Panc1 (cell line): ENCODE results near the gene CIITA. TPM values are rescaled to one million over a fixed set of nuclear protein-coding genes. Genes with fewer than 3 reads are reported as not detected.
"Not testable (repeated sequence)": the region's sequence is repeated elsewhere in the genome, so short reads cannot be mapped to it uniquely, and the experiment has no call there.

Experiments used
- ATAC-seq: fragments of 200-7000 bp; cut with Tn5 transposase; 2 replicates; pipeline ENCODE4 v1.9.1; 2020; ENCODE audit warnings: mild to moderate bottlenecking, moderate library complexity
- BruUV-seq: library from RNA; stranded (reverse); fragments of 400-500 nt; replicated peaks from 2 replicates; lab custom pipeline; 2021; lab: Mats Ljungman, UMichigan
- CTCF ChIA-PET: fragments of 300-600 bp; sonication (Branson Sonifier 250); formaldehyde crosslinking; loops from one replicate; lab custom pipeline; 2022; ENCODE audit warnings: antibody characterized with exemption; lab: Charles Lee
- POLR2A ChIA-PET: fragments of 300-600 bp; sonication (Branson Sonifier 250); formaldehyde crosslinking; loops from one replicate; lab custom pipeline; 2022; ENCODE audit warnings: antibody characterized with exemption; lab: Charles Lee
- DNase-seq: peaks from one replicate; pipeline ENCODE4 v3.0.0-alpha.2; 2010; ENCODE audit warnings: low read depth, low spot score
- H3K27ac ChIP-seq: 2 replicates; pipeline ENCODE4 v1.5.1; 2011; ENCODE audit warnings: mild to moderate bottlenecking, low read length, inconsistent platforms
- H3K27me3 ChIP-seq: fragments of 200-500 bp; sonication (Bioruptor generic); 2 replicates; pipeline ENCODE4 v1.6.0; 2014; ENCODE audit warnings: low read length, inconsistent platforms; ENCODE audit not compliant: control insufficient read depth, insufficient read depth
- H3K36me3 ChIP-seq: fragments of 200-500 bp; sonication (Bioruptor generic); 2 replicates; pipeline ENCODE4 v1.5.1; 2014; ENCODE audit warnings: inconsistent platforms, mild to moderate bottlenecking, low read length, moderate library complexity; ENCODE audit not compliant: control insufficient read depth, insufficient read depth
- H3K4me1 ChIP-seq: 2 replicates; pipeline ENCODE4 v1.5.1; 2011; ENCODE audit warnings: inconsistent platforms, mild to moderate bottlenecking, low read length, moderate library complexity; ENCODE audit not compliant: control insufficient read depth, insufficient read depth
- H3K4me3 ChIP-seq, 2 experiments: 2 replicates each; pipeline ENCODE4 v1.5.1; 2011 to 2012; ENCODE audit warnings: low read depth in 2 of 2, low read length in 2 of 2, mild to moderate bottlenecking in 2 of 2, inconsistent platforms in 1 of 2, moderate library complexity in 1 of 2
- H3K9me3 ChIP-seq: fragments of 200-500 bp; sonication (Bioruptor generic); 2 replicates; pipeline ENCODE4 v1.5.1; 2014; ENCODE audit warnings: low read depth, mild to moderate bottlenecking, inconsistent platforms, low read length, moderate library complexity; ENCODE audit not compliant: control insufficient read depth, insufficient read depth
- SIN3A ChIP-seq: IDR thresholded peaks from 2 replicates; pipeline ENCODE4 v1.6.1; 2012; ENCODE audit warnings: low read depth, mild to moderate bottlenecking, low read length, moderate library complexity, borderline replicate concordance; ENCODE audit not compliant: insufficient read depth
- TCF7L2 ChIP-seq: IDR thresholded peaks from 2 replicates; pipeline ENCODE4 v1.6.1; 2011; ENCODE audit warnings: mild to moderate bottlenecking, low read depth, low read length, inconsistent platforms
- in situ Hi-C: cut with HindIII; loops from 2 replicates; pipeline ENCODE4 v1.10.0; 2016; ENCODE audit warnings: low sequenced_read_pairs, low pct_unique_long_range_greater_than_20kb
- intact Hi-C: fragments of 100-400 bp; cut with micrococcal nuclease; formaldehyde crosslinking; loops from one replicate; pipeline ENCODE4 v1.10.0; 2022; ENCODE audit not compliant: unreplicated experiment
- total RNA-seq: library from RNA; stranded (reverse); gene quantifications from one replicate; pipeline ENCODE4 v1.2.1, GENCODE V29; 2021; ENCODE audit not compliant: unreplicated experiment
- TF ChIP-seq, protein P1 (sequence below), 2 experiments: IDR thresholded peaks; 2 replicates each; pipeline ENCODE4 v1.6.1; 2011 to 2012; ENCODE audit warnings: low read depth in 2 of 2, control low read depth in 1 of 2, low read length in 1 of 2, mild to moderate bottlenecking in 1 of 2, moderate library complexity in 1 of 2; ENCODE audit not compliant: insufficient read depth in 1 of 2

The CIITA gene
- total RNA-seq, 1 experiment from 2014 or later = 0.41 TPM

DNA sequence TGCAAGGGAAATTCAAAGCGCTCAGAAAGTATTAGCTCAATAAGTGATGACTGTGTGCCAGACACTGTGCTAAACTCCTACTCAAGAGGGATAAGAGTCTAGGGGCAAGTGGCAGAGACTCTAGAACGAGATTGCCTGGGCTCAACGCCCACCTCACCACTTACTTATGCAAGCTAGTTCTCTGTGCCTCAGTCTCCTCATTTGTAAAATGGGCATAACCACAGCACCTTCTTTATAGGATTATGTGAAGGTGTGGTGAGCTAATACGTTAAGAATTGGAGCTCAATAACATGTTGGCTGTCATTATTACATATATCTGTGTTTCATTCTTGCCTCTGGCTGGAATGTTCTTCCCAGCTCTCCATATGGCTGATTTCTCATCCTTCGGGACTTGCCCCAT lies 49.9 kb downstream of the CIITA start:
- H3K27me3 ChIP-seq = no peaks in the 10 kb centered on the region
- DNase-seq (no peak), ATAC-seq (no peak)
- in situ Hi-C loops = no loop called here
- intact Hi-C loops = no loop called here
- H3K9me3 ChIP-seq = no peaks in the 10 kb centered on the region
- H3K4me1 ChIP-seq = no peaks in the 10 kb centered on the region
- no peak overlapping the region for H3K27ac ChIP-seq
- no TSS peak for BruUV-seq
- H3K36me3 ChIP-seq = no peaks in the 10 kb centered on the region
- POLR2A ChIA-PET = interaction anchor here (0.5 kb wide), 1 partner anchor 324 kb away, joined by 3 read pairs; no protein-coding TSS in a partner anchor
- CTCF ChIA-PET = interaction anchor here (0.6 kb wide), 1 partner anchor 69 kb away, joined by 3 read pairs; no protein-coding TSS in a partner anchor
- TF ChIP-seq, protein P1, sequence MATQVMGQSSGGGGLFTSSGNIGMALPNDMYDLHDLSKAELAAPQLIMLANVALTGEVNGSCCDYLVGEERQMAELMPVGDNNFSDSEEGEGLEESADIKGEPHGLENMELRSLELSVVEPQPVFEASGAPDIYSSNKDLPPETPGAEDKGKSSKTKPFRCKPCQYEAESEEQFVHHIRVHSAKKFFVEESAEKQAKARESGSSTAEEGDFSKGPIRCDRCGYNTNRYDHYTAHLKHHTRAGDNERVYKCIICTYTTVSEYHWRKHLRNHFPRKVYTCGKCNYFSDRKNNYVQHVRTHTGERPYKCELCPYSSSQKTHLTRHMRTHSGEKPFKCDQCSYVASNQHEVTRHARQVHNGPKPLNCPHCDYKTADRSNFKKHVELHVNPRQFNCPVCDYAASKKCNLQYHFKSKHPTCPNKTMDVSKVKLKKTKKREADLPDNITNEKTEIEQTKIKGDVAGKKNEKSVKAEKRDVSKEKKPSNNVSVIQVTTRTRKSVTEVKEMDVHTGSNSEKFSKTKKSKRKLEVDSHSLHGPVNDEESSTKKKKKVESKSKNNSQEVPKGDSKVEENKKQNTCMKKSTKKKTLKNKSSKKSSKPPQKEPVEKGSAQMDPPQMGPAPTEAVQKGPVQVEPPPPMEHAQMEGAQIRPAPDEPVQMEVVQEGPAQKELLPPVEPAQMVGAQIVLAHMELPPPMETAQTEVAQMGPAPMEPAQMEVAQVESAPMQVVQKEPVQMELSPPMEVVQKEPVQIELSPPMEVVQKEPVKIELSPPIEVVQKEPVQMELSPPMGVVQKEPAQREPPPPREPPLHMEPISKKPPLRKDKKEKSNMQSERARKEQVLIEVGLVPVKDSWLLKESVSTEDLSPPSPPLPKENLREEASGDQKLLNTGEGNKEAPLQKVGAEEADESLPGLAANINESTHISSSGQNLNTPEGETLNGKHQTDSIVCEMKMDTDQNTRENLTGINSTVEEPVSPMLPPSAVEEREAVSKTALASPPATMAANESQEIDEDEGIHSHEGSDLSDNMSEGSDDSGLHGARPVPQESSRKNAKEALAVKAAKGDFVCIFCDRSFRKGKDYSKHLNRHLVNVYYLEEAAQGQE (IDR thresholded peaks at IDR 0.05; ENCODE audit: insufficient read depth in 1 of 2, low read depth in 2 of 2, low read length in 1 of 2) = no peak
- no peak overlapping the region for H3K4me3 ChIP-seq

GRCh38 chr16:10927497-10928112 lies 50.6 kb downstream of the CIITA start:
- ATAC-seq (no peak), DNase-seq (no peak)
- TF ChIP-seq SIN3A = no peak
- no peak for TF ChIP-seq TCF7L2
- CTCF ChIA-PET = interaction anchor here (0.6 kb wide), 1 partner anchor 148 kb away, joined by 6 read pairs; no protein-coding TSS in a partner anchor
- intact Hi-C loops (no loop called here), in situ Hi-C loops (no loop called here)
- H3K36me3 ChIP-seq = no peaks in the 10 kb centered on the region
- H3K9me3 ChIP-seq = no peaks in the 10 kb centered on the region
- no TSS peak for BruUV-seq
- no peak overlapping the region for H3K4me3 ChIP-seq
- no peaks in the 10 kb centered on the region for H3K27me3 ChIP-seq
- POLR2A ChIA-PET = no interaction called here
- no peaks in the 10 kb centered on the region for H3K4me1 ChIP-seq
- no peak overlapping the region for H3K27ac ChIP-seq

GRCh38 chr16:10929097-10929496 lies 52.1 kb downstream of the CIITA start:
- BruUV-seq, POLR2A ChIA-PET, H3K27ac ChIP-seq, in situ Hi-C loops, CTCF ChIA-PET, intact Hi-C loops, DNase-seq, H3K4me1 ChIP-seq, ATAC-seq, H3K27me3 ChIP-seq, H3K9me3 ChIP-seq, H3K4me3 ChIP-seq, H3K36me3 ChIP-seq: not testable (repeated sequence)
